RWPE2 (cell line): ENCODE results near the gene FNDC10.

Experiments
- ATAC-seq: fragments of 200-7000 bp; cut with Tn5 transposase; 3 replicates; pipeline ENCODE4 v1.9.1; 2021; ENCODE audit warnings: low read depth
- DNase-seq: peaks from one replicate; pipeline ENCODE4 v3.0.0-alpha.2; 2020; ENCODE audit warnings: low spot score
- H3K27ac ChIP-seq: fragments of 450-650 bp; 2 replicates; pipeline ENCODE4 v1.5.1; 2017; ENCODE audit warnings: mild to moderate bottlenecking; ENCODE audit not compliant: poor library complexity, severe bottlenecking
- H3K27me3 ChIP-seq: fragments of 250-450 bp; sonication (Bioruptor Pico); 2 replicates; pipeline ENCODE4 v1.5.1; 2021; ENCODE audit warnings: mild to moderate bottlenecking, moderate library complexity; ENCODE audit not compliant: insufficient read depth, poor library complexity, severe bottlenecking
- H3K36me3 ChIP-seq: fragments of 250-450 bp; sonication (Bioruptor Pico); 2 replicates; pipeline ENCODE4 v1.5.1; 2020; ENCODE audit warnings: low read depth, mild to moderate bottlenecking, moderate library complexity
- H3K4me1 ChIP-seq: fragments of 250-450 bp; sonication (Bioruptor Pico); 2 replicates; pipeline ENCODE4 v1.5.1; 2021; ENCODE audit warnings: mild to moderate bottlenecking, moderate library complexity; ENCODE audit not compliant: insufficient read depth, poor library complexity, severe bottlenecking
- H3K4me3 ChIP-seq: fragments of 250-450 bp; sonication (Bioruptor Pico); 2 replicates; pipeline ENCODE4 v1.5.1; 2021; ENCODE audit warnings: mild to moderate bottlenecking, moderate library complexity; ENCODE audit not compliant: severe bottlenecking
- H3K9me3 ChIP-seq: fragments of 250-450 bp; sonication (Bioruptor Pico); 2 replicates; pipeline ENCODE4 v1.5.1; 2021; ENCODE audit warnings: mild to moderate bottlenecking, moderate library complexity; ENCODE audit not compliant: severe bottlenecking
- TF ChIP-seq, protein P1 (sequence below): fragments of 450-650 bp; IDR thresholded peaks from one replicate; pipeline ENCODE4 v1.5.1; 2017; ENCODE audit warnings: mild to moderate bottlenecking, moderate library complexity; ENCODE audit not compliant: poor library complexity, severe bottlenecking

The FNDC10 gene

DNA sequence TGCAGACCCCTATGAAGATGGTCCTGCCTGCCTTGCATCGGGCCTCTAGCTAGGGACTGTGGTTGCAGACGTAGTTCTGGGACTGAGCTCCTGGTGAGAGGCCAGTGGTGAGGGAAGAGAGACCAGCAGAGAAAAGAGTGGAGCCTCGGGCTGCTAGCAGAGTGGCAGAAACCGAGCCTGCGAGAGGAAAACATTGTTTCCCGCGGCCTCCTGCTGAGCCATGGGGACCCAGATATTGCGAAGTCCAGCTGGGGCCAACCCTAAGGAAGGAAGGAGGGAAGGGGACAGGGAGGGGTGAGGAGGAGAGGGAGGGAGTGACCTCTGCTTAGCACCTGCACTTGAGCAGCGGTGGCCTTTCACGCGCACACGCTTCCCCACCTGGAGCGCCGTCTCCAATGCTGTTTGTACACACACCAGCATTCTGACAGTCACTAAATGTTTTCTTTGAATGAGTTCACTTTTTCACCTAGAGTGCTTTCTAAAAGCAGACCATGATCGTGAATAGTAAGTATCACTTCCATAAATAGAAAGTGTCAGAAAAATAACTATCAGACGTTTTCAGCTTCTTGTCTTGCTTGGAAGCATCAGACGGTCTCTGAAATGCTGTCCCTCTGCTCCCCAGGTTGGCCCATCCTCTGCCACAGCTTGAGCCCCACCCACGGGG, 2.5 kb upstream of the FNDC10 start:
- no peak overlapping the region for H3K4me3 ChIP-seq
- no peaks in the 10 kb centered on the region for H3K9me3 ChIP-seq
- H3K27ac ChIP-seq = no peak overlapping the region
- no peak for DNase-seq
- H3K4me1 ChIP-seq = no peaks in the 10 kb centered on the region
- TF ChIP-seq, protein P1, sequence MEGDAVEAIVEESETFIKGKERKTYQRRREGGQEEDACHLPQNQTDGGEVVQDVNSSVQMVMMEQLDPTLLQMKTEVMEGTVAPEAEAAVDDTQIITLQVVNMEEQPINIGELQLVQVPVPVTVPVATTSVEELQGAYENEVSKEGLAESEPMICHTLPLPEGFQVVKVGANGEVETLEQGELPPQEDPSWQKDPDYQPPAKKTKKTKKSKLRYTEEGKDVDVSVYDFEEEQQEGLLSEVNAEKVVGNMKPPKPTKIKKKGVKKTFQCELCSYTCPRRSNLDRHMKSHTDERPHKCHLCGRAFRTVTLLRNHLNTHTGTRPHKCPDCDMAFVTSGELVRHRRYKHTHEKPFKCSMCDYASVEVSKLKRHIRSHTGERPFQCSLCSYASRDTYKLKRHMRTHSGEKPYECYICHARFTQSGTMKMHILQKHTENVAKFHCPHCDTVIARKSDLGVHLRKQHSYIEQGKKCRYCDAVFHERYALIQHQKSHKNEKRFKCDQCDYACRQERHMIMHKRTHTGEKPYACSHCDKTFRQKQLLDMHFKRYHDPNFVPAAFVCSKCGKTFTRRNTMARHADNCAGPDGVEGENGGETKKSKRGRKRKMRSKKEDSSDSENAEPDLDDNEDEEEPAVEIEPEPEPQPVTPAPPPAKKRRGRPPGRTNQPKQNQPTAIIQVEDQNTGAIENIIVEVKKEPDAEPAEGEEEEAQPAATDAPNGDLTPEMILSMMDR = no peak
- ATAC-seq = no peak
- H3K36me3 ChIP-seq = no peaks in the 10 kb centered on the region
- H3K27me3 ChIP-seq = no peaks in the 10 kb centered on the region

DNA sequence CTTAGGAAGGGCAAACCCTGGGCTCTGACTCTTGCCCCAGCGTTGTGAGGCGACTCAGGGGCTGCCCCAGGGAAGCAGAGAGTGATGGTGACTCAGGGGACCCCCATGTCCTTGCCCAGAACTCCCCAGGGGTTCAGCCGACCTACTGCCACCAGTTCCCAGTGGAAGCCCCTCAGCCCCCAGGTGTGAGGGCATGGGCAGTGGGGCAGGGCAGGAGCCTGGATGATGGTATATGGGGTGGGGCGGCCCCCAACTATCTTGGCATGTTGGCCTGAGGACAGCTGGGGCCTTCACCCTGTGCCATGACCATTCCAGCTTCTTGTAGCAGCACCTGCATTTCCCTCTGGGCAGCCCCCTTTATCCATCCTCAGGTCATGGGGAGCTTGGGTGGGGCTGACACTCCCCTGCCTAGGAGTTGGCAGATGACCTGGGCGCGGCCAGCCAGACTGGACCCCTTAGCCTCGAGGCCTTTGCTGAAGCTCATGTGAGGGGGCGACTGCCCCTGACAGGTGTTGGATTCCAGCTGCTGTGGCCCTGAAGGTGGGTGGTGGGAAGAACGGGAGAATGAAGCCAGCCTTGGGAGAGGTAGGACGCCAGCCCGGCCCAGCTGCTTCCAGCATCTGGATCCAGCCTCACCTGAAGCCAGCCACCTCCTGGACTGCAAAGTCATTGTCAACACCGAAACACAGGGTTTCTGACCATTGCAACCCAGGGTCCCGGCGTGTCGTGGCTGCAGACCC, 1.8 kb upstream of the FNDC10 start:
- no peaks in the 10 kb centered on the region for H3K36me3 ChIP-seq
- H3K9me3 ChIP-seq = no peaks in the 10 kb centered on the region
- H3K27me3 ChIP-seq = no peaks in the 10 kb centered on the region
- ATAC-seq = no peak
- no peak overlapping the region for H3K27ac ChIP-seq
- no peak for DNase-seq
- TF ChIP-seq, protein P1 = no peak
- H3K4me3 ChIP-seq = no peak overlapping the region
- no peaks in the 10 kb centered on the region for H3K4me1 ChIP-seq

DNA sequence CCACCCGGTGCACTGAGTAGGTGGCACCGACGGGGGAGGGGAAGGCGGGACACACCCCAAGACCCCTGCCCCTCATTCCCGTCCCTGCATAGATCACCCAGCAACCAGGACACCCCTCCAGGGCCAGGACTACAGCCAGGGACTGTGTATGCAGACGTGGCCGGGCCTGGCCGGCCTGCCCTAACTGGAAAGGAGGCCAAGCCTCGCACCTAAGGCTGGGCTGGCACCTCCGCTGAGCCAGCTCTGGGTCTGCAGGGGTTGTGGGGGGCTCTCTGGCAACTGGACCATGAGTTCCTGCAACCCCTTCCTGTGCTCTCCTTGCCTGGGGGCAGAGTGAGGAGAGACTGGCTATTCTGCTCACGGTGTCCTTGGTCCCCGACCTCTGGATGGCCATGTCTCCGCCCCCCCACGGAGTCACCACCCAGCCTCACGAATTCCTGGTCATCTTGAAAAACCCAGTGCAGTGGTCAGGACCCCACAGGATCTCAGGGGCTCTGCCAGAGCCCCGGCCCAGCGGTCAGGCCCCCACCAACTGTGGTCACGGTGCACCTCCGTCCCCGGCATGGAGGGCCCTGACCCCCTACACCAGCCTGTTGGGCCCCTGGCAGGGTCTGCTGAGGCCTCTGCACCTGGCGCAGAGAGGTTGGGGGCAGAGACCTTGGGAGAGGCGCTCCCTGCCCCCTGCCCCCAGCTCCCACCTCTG, 1.1 kb upstream of the FNDC10 start:
- no peaks in the 10 kb centered on the region for H3K9me3 ChIP-seq
- peak overlapping the region; percentile 35 for H3K4me3 ChIP-seq
- no peak for ATAC-seq
- H3K4me1 ChIP-seq = no peaks in the 10 kb centered on the region
- TF ChIP-seq, protein P1 = no peak
- no peaks in the 10 kb centered on the region for H3K36me3 ChIP-seq
- no peak for DNase-seq
- H3K27ac ChIP-seq = no peak overlapping the region
- no peaks in the 10 kb centered on the region for H3K27me3 ChIP-seq

DNA sequence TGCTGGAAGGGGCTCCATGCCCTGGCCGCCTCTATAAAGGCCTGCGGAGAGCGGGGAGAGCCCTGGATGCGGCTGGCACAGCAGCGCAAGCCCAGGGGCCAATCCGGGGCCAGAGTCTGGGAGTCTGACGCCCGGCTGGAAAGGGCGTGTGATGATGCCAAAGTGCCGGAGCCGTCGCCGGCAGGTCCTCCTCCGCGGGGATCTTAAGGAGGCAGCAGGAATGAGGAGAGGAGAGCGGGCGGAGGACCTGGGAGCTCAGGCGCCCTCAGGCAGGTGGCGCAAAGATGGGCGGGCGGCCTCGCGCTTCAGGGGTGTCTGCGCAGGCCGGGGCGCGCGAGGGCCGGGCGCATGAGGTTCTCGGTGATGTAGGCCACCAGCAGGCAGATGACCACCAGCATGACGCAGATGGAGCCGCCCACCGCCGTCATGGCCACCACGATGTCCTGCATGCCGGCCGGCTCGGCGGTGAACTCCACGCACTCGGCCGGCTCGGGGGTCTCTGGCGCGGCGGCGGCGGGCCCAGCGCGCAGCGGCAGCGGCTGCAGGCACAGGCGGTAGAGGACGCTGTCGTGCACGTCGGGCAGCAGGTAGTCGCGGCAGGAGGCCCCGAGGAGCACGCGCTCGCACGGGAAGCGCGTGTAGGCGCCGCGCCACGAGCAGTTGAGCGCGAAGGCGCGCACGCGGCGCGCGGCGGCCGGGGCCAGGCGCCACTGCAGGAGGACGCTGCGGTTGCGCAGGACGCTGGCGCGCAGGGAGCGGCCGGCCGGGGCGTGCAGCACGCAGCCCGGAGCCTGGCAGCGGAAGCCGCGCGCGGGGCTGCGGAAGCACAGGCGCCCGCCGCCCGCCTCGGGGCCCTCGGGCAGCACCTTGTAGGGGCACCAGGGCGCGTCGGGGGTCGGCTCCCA, 653 bp downstream of the FNDC10 start:
- Histone ChIP-seq H3K9me3 (no peaks in the 10 kb centered on the region), H3K4me3 (peak overlapping the region; percentile 48), H3K36me3 (no peaks in the 10 kb centered on the region), H3K4me1 (no peaks in the 10 kb centered on the region), H3K27me3 (no peaks in the 10 kb centered on the region), H3K27ac (no peak overlapping the region)
- TF ChIP-seq, protein P1 = no peak
- DNase-seq = no peak
- peak; percentile 40; the same call in 2 of the 3 replicates for ATAC-seq
